ENCODE measurements around the gene CNPY1. TPM values are rescaled to one million over a fixed set of nuclear protein-coding genes. Genes with fewer than 3 reads are reported as not detected.

CNPY1 gene
- total and polyA plus RNA-seq, 9 of the 15 experiments (the other 6 are each of a cell fraction or from before 2014, with no cell fraction given): not detected

DNA sequence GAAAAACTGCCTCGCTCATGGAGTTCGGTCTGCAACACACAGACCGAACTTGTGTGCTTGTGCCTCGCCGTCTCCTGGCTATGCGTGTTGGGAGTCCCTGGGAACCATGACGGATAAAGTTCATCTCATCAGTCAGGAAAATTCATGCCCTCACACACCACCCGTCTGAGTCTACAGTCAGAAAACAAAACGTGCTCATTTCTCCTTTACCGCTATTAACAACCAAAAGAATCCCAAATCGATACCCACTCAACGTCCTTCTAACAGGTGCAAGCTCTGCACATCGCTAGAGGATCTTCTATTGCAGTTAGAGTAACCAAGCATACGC is 13.6 kb downstream of the CNPY1 start:
- Histone ChIP-seq H3K4me3 (no peak overlapping the region), H3K4me2 (ENCODE audit: insufficient read depth, low read length) (no peak overlapping the region), H3K79me2 (ENCODE audit: control insufficient read depth, insufficient read depth, low read length) (no peaks in the 10 kb centered on the region), H3K36me3 (ENCODE audit: control insufficient read depth, insufficient read depth, low read length) (no peaks in the 10 kb centered on the region), H3K4me1 (replicated peaks in 1 of 2; ENCODE audit: control insufficient read depth in 2 of 2, insufficient read depth in 2 of 2, low read length in 2 of 2) (peaks cover 0 to 16% of the 10 kb centered on the region in 2 experiments; a peak in 3 of 5 replicates), H3K9me1 (ENCODE audit: control insufficient read depth, insufficient read depth, low read length) (peaks cover 5% of the 10 kb centered on the region), H3K9ac (ENCODE audit: insufficient read depth in 1 of 2, low read depth in 2 of 2, low read length in 2 of 2) (no peak overlapping the region), H3K27me3 (ENCODE audit: control insufficient read depth in 2 of 2, insufficient read depth in 2 of 2, low read length in 2 of 2) (peaks cover 73 to 88% of the 10 kb centered on the region in 2 experiments), H4K20me1 (replicated peaks; ENCODE audit: control insufficient read depth, insufficient read depth, low read length) (peaks cover 12% of the 10 kb centered on the region), H3K9me3 (replicated peaks; ENCODE audit: control insufficient read depth, insufficient read depth, low read depth, low read length) (no peaks in the 10 kb centered on the region), H3K27ac (ENCODE audit: extremely low read depth, low read depth, low read length) (no peak overlapping the region), H2AFZ (ENCODE audit: low read depth, low read length) (no peak overlapping the region)
- FAIRE-seq (no peak), DNase-seq (ENCODE audit: extremely low read depth in 1 of 4, low spot score in 3 of 4) (no peak), ATAC-seq (no peak)
- WGBS (ENCODE audit: insufficient coverage, low coverage, missing lambda C conversion rate): 6% methylated on average over 14 of the region's 14 CpGs
- TF ChIP-seq ESRRB (CRISPR knock-in tag; IDR thresholded peaks at IDR 0.05; ENCODE audit: borderline replicate concordance) (no peak), JUND (IDR thresholded peaks at IDR 0.05; ENCODE audit: borderline replicate concordance, low read depth, low read length) (no peak), JUND (tag; IDR thresholded peaks at IDR 0.05; ENCODE audit: borderline replicate concordance, low read depth, low read length) (no peak), EZH2 (IDR thresholded peaks at IDR 0.05; ENCODE audit: borderline replicate concordance, low read depth, low read length) (peak; percentile 94; the same call in 1 of the 2 replicates)
- TF ChIP-seq, protein P1, sequence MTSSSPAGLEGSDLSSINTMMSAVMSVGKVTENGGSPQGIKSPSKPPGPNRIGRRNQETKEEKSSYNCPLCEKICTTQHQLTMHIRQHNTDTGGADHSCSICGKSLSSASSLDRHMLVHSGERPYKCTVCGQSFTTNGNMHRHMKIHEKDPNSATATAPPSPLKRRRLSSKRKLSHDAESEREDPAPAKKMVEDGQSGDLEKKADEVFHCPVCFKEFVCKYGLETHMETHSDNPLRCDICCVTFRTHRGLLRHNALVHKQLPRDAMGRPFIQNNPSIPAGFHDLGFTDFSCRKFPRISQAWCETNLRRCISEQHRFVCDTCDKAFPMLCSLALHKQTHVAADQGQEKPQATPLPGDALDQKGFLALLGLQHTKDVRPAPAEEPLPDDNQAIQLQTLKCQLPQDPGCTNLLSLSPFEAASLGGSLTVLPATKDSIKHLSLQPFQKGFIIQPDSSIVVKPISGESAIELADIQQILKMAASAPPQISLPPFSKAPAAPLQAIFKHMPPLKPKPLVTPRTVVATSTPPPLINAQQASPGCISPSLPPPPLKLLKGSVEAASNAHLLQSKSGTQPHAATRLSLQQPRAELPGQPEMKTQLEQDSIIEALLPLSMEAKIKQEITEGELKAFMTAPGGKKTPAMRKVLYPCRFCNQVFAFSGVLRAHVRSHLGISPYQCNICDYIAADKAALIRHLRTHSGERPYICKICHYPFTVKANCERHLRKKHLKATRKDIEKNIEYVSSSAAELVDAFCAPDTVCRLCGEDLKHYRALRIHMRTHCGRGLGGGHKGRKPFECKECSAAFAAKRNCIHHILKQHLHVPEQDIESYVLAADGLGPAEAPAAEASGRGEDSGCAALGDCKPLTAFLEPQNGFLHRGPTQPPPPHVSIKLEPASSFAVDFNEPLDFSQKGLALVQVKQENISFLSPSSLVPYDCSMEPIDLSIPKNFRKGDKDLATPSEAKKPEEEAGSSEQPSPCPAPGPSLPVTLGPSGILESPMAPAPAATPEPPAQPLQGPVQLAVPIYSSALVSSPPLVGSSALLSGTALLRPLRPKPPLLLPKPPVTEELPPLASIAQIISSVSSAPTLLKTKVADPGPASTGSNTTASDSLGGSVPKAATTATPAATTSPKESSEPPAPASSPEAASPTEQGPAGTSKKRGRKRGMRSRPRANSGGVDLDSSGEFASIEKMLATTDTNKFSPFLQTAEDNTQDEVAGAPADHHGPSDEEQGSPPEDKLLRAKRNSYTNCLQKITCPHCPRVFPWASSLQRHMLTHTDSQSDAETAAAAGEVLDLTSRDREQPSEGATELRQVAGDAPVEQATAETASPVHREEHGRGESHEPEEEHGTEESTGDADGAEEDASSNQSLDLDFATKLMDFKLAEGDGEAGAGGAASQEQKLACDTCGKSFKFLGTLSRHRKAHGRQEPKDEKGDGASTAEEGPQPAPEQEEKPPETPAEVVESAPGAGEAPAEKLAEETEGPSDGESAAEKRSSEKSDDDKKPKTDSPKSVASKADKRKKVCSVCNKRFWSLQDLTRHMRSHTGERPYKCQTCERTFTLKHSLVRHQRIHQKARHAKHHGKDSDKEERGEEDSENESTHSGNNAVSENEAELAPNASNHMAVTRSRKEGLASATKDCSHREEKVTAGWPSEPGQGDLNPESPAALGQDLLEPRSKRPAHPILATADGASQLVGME (CRISPR knock-in tag; IDR thresholded peaks at IDR 0.05): no peak
- ChIA-PET CTCF (ENCODE audit: low intra/inter-chr PET ratio) (no interaction called here), POLR2A (no interaction called here)
- intact Hi-C loops (cut with micrococcal nuclease) (loop anchor here (5.0 kb wide), 2 partner anchors 150 to 605 kb away; no protein-coding TSS in a partner anchor), in situ Hi-C loops (cut with MboI) (no loop called here)
- BruUV-seq (replicated peaks): no TSS peak

Data from K562 (cell line).